NT2/D1 (cell line): ENCODE results near the gene CD58.

Experiments
- YY1 ChIP-seq: IDR thresholded peaks from 2 replicates; pipeline ENCODE4 v1.6.1; 2011; ENCODE audit not compliant: insufficient read length, insufficient read depth
- ZNF274 ChIP-seq: IDR thresholded peaks from 2 replicates; pipeline ENCODE4 v1.6.1; 2011; ENCODE audit warnings: mild to moderate bottlenecking, low read depth, low read length

DNA sequence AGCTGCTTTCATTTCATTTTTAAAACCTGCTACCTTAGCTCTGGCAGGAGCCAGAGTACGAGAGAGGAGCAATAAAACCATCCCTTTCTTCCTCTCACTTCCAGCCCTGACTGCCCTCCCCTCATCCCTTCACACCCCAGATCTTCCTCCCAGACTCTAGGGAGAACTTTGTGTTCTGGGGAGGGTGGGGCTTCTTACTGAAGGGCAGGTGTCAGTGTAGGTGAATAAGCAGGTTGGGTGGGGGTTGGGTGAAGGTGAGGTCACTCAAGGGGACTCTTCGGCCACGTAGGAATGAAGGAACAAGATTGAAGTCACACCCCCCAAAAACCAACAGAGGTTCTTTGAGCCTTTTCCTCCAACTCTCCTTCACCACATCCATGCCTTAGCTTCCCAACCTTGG is 88.9 kb downstream of the CD58 start:
- TF ChIP-seq YY1 (no peak), ZNF274 (no peak)
